Measurements from ENCODE around the gene MVD. TPM values are rescaled to one million over a fixed set of nuclear protein-coding genes. Genes with fewer than 3 reads are reported as not detected.

Gene MVD
- total RNA-seq, 4 donors from 2014 or later, result 2.4 to 22.1 (median 15.0) TPM

DNA sequence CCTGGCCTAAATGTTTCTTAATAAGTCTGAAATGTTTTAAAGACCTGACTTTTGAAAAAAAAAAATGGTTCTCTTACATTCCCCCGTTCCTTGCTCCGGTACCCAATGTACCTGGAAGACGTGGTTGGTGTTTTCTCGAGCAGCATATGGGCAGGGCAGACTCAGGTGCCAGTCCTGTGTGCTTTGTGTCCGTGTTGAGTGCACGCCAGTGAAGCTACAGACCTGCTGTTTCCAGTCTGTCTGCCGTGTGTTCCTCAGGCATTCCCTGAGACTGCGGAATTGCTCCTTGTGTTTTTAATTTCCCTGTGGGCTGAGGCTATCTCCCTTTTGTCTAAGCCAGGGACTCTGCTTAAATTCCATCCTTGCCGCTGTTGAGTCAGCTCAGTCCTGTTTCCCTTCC lies 36.2 kb downstream of the MVD start:
- TF ChIP-seq, protein P1, sequence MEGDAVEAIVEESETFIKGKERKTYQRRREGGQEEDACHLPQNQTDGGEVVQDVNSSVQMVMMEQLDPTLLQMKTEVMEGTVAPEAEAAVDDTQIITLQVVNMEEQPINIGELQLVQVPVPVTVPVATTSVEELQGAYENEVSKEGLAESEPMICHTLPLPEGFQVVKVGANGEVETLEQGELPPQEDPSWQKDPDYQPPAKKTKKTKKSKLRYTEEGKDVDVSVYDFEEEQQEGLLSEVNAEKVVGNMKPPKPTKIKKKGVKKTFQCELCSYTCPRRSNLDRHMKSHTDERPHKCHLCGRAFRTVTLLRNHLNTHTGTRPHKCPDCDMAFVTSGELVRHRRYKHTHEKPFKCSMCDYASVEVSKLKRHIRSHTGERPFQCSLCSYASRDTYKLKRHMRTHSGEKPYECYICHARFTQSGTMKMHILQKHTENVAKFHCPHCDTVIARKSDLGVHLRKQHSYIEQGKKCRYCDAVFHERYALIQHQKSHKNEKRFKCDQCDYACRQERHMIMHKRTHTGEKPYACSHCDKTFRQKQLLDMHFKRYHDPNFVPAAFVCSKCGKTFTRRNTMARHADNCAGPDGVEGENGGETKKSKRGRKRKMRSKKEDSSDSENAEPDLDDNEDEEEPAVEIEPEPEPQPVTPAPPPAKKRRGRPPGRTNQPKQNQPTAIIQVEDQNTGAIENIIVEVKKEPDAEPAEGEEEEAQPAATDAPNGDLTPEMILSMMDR (IDR thresholded peaks at IDR 0.05), result no peak
- no peak for TF ChIP-seq POLR2A (IDR thresholded peaks at IDR 0.05)
- H3K4me1 ChIP-seq, result no peaks in the 10 kb centered on the region
- no peak for DNase-seq
- no peaks in the 10 kb centered on the region for H3K27me3 ChIP-seq
- intact Hi-C loops (cut with DNase I; ENCODE audit: low total_unique reads), result no loop called here
- H3K27ac ChIP-seq, result no peak overlapping the region
- no peaks in the 10 kb centered on the region for H3K9me3 ChIP-seq
- no peaks in the 10 kb centered on the region for H3K36me3 ChIP-seq
- H3K4me3 ChIP-seq, result no peak overlapping the region

DNA sequence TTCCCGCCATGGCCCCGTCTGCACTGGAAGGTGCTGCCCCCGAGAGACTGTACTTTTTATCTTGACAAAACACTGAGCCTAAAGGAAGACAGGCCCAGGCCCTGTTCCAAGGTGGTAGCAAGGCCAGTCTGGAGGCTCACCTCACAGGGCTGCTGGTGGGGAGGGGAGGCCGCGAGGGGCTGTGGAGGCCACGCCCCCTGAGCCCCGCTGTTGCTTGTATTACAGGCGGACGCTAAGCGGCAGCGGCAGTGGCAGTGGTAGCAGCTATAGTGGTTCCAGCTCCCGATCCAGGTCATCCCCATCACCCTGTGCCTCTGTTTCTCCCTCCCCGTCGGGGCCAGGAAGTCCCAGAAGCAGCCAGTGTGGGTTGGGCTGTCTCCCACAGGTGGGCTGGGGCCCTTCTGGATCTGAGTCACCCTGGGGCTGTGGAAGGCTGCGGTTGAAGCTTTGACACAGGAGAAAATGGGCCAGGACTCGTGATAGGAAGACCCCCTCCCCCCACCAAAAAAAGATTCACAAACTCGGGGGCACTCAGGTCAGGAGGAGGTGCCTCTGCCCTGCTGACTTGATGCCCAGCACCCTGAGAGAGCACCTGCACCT lies 37.8 kb downstream of the MVD start:
- Histone ChIP-seq H3K36me3 (no peaks in the 10 kb centered on the region), H3K9me3 (no peaks in the 10 kb centered on the region), H3K4me3 (no peak overlapping the region), H3K27me3 (no peaks in the 10 kb centered on the region), H3K4me1 (no peaks in the 10 kb centered on the region), H3K27ac (no peak overlapping the region)
- intact Hi-C loops (cut with DNase I; ENCODE audit: low total_unique reads), result no loop called here
- TF ChIP-seq, protein P1 (IDR thresholded peaks at IDR 0.05), result no peak
- TF ChIP-seq POLR2A (IDR thresholded peaks at IDR 0.05), result no peak
- no peak for DNase-seq

- DNase-seq, result no peak
- no peak overlapping the region for H3K27ac ChIP-seq
- no peak for TF ChIP-seq POLR2A (IDR thresholded peaks at IDR 0.05)
- TF ChIP-seq, protein P1 (IDR thresholded peaks at IDR 0.05), result no peak
- no peaks in the 10 kb centered on the region for H3K9me3 ChIP-seq
- H3K36me3 ChIP-seq, result no peaks in the 10 kb centered on the region
- intact Hi-C loops (cut with DNase I; ENCODE audit: low total_unique reads), result no loop called here
- H3K4me1 ChIP-seq, result no peaks in the 10 kb centered on the region
- H3K27me3 ChIP-seq, result no peaks in the 10 kb centered on the region
- H3K4me3 ChIP-seq, result no peak overlapping the region
Measured at GRCh38 chr16:88624481-88624880, 38.4 kb downstream of the MVD start.

GRCh38 chr16:88623858-88624257 lies 39.0 kb downstream of the MVD start:
- TF ChIP-seq, protein P1 (IDR thresholded peaks at IDR 0.05), result no peak
- TF ChIP-seq POLR2A (IDR thresholded peaks at IDR 0.05), result no peak
- Histone ChIP-seq H3K4me1 (no peaks in the 10 kb centered on the region), H3K36me3 (no peaks in the 10 kb centered on the region), H3K4me3 (no peak overlapping the region), H3K9me3 (no peaks in the 10 kb centered on the region), H3K27ac (no peak overlapping the region), H3K27me3 (no peaks in the 10 kb centered on the region)
- intact Hi-C loops (cut with DNase I; ENCODE audit: low total_unique reads), result no loop called here
- no peak for DNase-seq

- Histone ChIP-seq H3K9me3 (no peaks in the 10 kb centered on the region), H3K4me3 (no peak overlapping the region), H3K4me1 (no peaks in the 10 kb centered on the region), H3K27me3 (no peaks in the 10 kb centered on the region), H3K36me3 (no peaks in the 10 kb centered on the region), H3K27ac (no peak overlapping the region)
- TF ChIP-seq POLR2A (IDR thresholded peaks at IDR 0.05), result no peak
- TF ChIP-seq, protein P1 (IDR thresholded peaks at IDR 0.05), result no peak
- intact Hi-C loops (cut with DNase I; ENCODE audit: low total_unique reads), result no loop called here
- no peak for DNase-seq
Measured at GRCh38 chr16:88622866-88623265, 40.0 kb downstream of the MVD start.
